ENCODE measurements around the gene PPFIA2.
A peak's percentile ranks its signal among the peaks of the same experiment; 100 is the strongest.

The PPFIA2 gene

DNA sequence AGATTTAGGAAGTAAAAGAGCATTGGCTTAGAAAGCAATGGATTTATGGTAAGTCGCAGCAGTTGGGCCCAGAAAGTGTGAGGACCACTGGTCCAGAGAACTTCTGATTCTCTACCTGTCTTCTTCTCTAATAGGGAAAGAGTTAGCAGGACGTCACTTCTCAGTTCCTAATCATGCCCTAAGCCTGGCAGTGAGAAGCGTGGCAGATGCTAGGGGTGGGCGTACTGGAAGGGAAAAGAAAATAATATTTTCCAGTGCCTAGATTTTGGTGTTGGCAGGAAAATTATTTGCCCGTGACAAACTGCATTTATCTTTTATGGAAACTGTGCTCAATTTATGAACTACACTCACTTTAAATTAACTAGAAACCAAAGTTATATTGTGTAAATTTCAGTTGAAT, 212.3 kb downstream of the PPFIA2 start:
- no peak for DNase-seq (ENCODE audit: low read depth)

DNA sequence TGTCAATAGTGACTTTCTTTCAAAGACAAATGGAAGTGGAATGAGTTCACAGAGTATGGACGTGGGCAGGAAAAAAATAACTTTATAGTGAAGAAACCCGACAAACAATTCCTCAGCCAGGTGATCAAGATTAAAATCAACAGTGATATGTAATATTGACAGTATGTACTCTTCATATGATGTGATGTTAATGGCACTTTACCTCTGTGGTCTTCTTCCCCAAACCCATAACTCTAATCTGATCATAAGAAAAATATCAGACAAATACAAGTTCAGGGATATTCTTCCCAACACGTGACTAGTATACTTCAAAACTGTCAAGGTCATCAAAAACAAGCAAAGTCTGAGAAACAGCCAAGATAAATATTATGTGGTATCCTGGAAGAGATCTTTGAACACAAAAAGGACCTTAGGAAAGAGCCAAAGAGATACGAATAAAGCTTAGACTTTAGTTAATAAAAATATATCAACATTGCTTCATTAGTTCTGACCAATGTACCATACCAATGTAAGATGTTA, 215.5 kb downstream of the PPFIA2 start:
- DNase-seq (ENCODE audit: low read depth), result no peak

DNA sequence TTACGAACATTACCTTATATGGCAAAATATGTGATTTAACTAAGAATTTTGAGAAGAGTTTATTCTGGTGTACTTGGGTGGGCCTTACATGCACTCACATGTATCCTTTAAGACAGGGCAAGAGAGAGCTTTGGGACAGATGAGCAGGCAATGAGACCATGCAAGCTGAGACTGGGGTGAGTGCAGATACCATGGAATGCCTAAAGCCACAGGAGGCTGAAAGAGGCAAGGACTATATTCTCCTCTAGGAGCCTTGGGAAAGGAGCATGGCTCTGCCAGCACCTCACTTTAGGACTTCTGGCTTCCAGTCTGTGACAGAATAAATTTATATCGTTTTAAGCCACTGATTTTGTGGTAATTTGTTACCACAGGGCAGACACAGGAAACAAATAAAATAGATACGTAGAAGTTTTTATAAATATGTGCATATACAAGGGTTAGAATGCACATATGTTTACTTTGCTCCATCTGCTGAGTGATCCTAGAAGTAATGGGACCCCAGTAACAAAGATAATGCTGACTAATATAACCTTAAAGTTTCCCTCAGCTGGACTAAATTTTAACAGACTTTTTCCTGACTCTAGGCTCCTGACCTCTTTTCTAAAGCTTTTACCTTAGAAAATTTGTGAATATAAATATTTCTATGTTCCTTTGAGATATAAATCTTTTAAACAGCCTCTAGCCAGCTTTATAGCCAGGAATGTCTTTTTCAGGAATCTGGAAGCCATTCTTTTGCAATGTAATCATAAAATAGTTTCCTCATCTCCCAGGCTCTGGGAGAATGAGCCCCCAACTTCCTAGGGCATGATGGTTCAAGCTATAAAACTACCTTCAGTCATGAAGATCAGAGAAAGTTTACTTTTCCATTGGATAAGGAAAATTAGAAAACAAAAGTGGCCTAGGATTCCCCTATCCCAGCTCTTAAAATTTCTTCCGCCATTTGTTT, 216.8 kb downstream of the PPFIA2 start:
- DNase-seq (ENCODE audit: low read depth), result no peak

DNA sequence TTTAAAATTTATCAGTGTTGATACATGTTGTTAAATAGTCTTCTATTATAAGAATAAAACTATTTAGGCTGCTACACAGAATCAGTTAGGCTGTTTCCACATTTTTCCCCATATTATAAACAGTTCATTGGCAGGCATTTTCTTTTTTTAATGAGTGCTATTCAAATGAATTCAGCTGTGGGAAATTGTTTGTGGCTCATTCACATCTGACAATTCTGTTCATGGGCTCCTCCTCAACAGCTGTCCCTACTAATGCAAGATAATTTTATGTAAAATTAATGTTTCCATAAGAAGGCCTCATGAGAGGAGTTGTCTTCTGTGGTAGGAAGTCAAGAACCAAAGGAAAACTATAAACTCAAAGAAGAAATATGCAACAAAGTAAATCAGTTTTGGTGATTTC, 218.0 kb downstream of the PPFIA2 start:
- DNase-seq (ENCODE audit: low read depth), result no peak

DNA sequence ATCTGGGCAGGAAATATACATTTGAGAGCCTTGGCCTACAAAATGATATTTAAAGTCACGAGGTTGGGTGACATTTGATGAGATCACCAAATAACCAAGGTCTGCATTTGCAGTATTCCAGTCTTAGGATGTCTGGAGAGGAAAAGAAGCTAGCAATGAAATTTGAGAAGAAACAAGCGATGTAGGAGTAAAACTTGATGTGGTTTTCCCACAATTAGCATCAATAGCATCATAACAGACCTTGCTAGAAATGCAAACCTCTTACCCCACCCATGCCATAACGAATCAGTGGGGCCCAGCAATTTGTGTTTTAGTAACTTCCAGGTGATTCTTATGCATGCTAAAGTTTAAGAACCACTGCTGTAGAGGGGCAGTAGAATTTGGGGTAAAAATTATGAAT, 219.9 kb downstream of the PPFIA2 start:
- DNase-seq (ENCODE audit: low read depth), result no peak

DNA sequence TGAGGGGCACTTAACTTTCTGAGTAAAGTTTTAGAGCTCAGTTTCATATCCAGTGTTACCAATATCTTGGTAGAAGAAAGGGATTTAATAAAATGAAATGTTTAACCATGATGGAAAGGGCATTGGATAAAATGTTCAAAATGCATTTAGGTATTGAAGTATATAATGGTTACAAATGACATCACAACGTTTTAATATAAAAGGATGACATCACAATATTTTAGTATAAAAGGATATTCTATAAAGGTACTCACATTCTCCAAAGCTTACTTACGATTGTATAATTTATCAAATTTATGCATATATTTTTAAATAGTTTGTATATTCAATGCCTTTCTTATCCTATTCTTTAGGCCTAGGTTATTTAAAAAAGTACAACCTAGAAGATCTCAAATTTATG, 226.1 kb downstream of the PPFIA2 start:
- DNase-seq (ENCODE audit: low read depth), result no peak

DNA sequence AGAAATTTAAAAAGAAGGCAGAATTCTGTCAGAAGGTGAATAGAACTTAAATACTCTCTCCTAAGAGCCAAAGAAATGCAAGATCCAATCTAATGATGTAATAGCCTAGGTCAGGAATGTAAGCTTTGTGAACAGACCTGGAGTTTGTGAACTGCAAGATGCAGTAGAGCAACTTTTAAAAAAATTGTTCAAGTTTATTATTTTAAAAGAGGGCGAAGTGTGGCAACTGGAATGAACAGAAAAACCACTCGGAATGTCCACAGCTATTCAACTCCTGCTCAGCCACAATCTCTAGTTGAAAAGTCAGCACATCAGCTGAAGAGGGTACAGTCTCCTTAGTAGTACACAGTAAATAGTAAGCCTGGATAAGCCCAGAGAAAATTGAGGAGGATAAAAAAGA, 228.8 kb downstream of the PPFIA2 start:
- no peak for DNase-seq (ENCODE audit: low read depth)

DNA sequence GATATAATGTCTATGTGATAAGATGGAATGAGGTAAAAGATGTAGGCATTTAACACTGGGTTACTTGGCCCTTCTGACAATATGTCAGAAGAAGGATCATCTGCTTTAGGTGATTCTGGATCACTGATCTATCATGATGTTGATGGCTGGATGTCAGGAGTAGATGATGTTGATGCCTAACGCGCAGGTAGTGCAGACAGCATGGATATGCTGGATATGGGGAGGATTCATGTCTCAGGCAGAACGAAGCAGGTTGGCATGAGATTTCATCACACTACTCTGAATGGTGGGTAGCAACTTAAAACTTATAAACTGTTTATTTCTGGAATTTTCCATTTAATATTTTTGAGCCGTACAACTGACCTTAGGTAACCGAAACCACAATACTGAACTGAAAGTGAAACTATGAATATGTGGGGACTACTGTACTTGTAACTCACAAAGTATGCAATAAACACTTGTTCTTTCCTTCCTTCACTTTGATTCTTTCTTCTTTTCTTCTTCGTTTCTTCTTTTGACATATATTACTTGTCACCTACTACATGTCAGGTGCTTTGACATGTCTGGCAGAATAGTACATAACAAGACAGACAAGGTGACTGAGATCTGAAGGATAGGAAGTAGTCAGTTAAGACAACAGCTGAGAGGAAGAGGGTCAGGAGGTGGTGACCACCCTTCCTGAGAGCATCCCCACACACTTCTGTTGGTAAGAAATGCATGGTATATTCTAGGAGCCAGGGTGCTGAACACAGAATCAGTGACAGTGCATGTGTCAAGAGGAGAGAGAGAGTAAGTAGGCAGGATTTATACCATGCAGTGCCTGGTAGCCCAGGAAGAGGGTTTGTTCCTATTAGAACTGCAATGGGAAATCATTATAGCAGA, 238.8 kb downstream of the PPFIA2 start:
- DNase-seq (ENCODE audit: low read depth), result no peak

DNA sequence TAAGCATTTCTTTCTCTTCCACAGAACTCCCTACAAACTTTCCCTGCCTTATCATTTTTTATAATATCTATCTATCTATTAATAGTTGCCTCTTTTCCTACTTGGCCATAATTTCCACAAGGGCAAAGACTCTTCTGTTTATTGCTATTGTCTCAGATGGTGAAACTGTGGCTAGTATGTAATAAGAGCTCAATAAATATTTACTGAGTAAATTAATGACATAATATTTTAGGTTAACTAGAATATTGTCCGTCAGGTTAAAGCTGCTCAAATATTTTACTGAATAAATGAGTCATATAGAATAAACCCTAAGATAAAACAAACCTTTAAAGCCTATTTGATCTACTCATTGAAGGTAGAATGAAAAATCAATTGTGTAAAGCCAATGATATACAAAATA, 240.5 kb downstream of the PPFIA2 start:
- DNase-seq (ENCODE audit: low read depth), result no peak

DNA sequence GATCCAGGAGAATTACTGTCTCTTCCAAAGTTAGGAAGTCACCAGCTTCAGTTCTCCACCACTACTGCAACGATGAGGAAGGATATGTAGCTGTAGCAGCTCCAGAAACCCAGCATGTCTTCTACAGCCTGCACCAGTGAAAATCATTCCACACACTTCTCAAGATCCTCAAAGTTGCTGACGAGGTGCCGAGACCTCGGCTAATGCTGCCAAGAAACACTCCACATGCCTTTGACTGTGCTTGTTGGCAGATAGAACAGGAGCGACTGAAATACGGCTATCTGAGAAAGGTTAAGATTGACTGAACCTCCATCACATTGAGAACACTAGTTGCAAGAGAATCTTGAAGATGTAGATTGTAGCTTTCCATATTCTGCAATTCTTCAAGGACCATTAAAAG, 241.9 kb downstream of the PPFIA2 start:
- DNase-seq (ENCODE audit: low read depth), result no peak

DNA sequence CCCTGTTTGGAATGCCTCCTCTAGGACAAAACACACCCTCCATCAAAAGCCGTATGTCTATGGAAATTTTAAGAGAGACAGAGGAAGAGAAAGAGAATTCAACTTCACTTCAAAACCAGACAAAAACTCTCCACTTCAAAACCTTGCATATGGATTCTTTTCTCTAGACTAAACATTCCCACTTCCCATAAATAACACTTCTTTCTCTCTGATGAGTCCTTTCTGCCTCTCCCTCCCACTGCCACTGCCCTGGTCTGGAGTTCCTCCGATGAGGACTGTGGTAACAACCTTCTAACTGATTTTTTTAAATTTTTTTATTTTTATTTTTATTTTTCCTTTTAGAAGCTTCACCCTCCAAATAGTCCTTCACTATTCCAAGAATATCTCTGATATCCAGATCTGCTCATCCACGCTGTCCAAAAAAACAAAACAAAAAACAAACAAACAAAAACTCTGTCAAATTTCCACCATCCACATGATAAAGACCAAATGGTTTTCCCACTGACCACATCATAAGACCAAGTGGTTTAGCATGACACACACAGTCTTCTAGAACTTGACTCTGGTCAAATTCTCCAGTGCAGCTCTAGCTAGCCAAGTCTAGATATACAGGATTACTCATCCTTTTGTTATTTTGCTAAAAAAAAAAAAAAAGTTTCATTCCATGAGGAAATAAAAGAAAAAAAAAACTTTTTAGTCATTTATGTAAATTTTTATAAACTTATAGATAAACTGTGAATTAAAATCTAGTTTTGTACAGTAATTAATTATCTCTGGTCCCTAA, 256.0 kb downstream of the PPFIA2 start:
- DNase-seq (ENCODE audit: low read depth), result peak; percentile 35

DNA sequence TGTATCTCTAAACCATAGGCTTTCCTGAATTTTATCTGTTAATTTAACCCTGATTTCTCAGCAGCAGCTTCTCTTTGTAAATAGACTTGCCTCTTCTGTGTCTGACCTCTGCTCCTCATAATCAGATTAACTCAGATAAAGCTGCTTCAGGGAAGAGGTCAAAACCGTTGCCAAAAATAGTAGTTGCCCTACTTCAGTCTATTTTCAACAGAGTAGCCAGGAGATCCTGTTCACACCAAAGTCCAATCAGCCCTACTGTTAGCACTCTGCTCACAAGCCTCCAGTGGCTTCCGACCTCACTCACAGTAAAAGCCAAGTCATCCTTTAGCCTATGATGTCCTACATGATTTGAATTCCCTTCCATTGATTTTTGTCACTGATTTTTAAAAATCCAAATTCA, 258.4 kb downstream of the PPFIA2 start:
- DNase-seq (ENCODE audit: low read depth), result no peak

DNA sequence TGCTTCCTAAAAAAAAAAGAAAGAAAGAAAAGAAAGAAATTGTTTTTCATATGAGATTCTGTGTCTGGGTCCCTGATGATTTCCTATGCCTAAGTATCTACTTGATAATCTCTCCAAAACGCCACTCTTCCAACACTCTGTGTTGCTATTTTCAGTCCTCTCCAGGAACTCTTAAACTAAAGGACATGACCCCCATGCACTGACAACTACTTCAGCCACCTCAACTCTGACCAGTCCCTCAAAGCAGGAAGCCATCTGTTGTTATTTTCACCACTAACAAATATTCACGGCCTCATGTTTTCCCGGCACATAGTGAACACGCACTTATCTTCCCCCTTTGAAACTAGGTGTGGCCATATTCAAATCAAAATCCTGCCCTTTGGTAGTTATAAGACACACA, 259.3 kb downstream of the PPFIA2 start:
- DNase-seq (ENCODE audit: low read depth), result no peak

DNA sequence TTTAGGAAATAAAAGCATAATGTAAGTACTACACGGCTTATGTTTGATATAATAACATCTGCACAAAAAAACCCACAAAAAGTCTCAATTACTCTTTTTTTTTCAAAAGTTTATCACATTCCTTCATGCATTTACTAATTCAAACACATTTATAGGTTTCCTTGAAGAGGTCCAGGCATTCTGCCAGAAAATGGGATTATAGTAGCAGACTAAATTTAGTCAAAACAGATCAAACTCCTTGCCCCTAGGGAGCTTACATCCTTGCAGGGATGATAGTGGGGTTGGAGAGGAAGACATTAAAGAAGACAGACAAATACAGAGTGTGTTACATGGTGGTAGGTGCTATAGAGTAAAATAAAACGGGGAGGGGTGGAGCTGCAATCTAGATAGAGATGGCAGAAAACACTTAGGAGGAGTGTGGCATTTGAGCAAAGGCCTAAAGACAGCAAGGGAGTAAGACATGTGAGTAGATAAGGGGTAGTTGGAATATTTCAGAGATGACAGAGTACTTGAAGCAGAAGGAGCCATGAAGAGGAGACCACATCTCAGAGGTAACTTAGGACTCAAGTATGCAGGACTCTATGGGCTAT, 266.9 kb downstream of the PPFIA2 start:
- no peak for DNase-seq (ENCODE audit: low read depth)

DNA sequence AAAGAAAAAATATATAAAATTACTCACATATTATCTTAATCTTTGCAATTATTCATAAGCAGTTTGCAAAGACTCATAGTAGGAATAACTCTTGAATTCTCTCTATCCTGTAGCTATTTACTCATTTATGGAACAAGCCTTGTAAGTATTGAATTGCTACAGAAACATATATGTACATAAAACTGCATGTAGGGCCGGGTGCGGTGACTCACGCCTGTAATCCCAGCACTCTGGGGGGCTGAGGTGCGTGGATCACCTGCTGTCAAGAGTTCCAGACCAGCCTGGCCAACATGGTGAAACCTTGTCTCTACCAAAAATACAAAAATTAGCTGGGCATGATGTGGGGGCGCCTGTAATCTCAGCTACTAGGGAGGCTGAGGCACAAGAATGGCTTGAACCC, 286.2 kb downstream of the PPFIA2 start:
- no peak for DNase-seq (ENCODE audit: low read depth)

DNA sequence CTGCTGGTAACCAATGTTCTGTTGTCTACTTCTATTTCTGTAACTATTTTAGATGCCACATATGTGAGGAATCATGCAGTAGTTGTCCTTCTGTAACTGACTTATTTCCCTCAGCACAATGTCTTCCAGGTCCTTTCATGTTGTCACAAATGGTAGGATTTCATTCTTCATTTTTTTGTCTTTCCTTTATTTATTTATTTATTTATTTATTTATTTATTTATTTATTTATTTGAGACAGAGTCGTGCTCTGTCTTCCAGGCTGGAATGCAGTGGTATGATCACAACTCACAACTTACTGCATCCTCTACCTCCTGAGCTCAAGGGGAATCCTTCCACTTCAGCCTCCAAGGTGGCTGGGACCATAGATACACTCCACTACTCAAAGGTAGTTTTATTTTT, 288.2 kb downstream of the PPFIA2 start:
- DNase-seq (ENCODE audit: low read depth), result no peak

DNA sequence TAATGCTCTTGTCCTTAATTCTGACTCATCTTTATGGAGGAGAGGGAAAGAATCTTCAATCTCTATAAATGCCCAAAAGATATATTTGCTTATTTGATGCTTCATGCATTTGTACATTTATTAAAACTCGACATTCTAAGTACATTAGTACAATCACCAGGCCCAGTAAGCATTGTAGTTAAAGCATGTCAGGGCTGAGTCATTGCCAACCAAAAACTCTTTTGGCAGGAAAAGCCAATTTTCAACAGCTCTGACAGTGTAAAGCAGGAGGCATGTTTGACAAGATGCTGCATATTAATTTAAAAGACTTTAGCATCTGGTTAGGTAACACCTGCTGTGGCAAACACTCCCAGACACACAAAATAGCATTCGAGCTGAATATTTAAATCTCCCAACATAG, 290.9 kb downstream of the PPFIA2 start:
- no peak for DNase-seq (ENCODE audit: low read depth)

DNA sequence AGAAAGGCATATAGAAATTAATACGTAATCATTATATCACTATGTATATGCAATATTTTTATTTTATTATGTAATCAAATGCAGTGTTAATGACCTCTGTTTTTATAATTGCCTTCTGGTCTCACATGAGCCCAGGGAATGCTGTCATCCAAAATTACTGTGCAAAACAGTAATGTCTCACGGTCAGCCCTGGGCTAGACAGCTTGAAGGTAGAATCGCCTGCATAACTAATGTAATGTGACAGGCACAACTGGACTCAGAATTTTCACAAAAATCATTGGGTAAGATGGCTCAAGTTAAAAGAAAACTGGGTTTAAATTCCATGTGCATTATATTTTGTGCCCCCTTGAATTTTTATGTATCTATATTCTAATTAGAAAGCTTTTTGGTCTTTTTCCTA, 293.3 kb downstream of the PPFIA2 start:
- DNase-seq (ENCODE audit: low read depth), result no peak

DNA sequence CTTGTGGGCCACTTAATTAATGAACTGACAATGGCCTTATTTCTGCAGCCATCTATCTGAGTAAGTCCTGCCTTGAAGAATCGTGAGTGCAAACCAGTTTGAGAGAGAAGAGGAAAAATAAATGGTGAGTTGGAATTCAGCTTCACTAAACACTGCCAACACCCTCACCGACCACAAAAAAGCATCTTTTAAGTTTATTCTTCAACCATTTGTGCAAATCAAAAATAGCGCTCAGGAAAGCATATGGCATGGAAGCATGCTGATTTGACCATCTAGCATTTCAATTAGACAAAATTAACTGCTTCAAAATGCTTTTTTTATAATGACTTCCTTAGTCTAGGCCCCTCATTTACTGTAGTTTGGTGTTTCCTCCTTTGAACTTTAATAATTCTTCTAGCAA, 294.0 kb downstream of the PPFIA2 start:
- DNase-seq (ENCODE audit: low read depth), result no peak

DNA sequence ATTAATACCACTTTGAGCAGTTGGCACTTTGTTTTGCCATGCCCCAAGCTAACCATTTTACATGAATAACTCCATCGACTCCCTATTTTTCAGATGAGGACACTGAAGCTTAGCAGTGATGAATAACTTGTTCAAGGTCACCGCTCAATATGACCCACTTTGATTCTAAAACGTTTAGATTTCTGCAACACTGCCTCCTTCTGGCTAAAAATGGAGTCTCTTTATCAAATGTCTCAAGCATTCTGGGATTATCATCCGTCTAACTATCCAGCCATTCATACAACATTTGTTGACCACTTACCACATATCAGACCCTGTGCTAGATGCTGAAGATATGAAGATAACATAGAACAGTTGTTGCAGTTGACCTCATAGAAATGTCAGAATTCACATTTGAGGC, 298.0 kb downstream of the PPFIA2 start:
- DNase-seq (ENCODE audit: low read depth), result no peak

DNA sequence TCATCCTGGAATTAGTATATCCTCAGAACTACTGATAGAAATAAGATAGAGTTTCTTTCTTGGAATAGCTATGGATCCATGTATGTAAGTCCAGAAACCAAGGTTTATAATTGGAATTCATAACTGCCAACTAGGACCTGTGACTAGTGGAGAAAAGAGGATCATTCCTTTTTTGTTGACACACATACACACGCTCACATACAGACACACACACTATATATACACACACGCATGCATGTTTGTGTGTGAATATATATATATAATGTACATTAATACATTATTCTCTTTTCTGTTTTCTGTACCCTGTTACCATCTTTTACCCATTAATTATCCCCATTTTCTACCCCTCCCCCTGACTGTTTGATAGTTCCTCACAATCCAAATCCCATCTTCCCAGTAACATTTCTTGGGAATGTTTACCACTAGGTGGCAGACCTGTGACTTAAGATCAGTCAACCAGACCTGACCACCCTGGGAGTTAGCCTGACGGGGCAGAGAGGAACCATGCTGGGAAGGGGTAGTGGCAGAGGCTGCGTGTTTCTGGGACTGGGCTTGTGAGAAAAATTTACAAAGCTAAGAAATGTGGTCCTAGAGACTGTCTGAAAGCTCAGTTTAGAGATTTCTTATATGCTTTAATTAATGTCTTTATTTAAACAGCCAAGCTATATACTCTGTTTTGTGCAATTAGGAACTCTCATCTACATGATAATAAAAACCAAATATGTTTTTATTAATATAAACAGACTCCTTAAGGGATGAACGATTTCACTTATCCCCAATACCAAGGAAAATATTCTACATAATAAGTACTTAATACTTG, 308.0 kb downstream of the PPFIA2 start:
- DNase-seq (ENCODE audit: low read depth), result peak; percentile 57
